ENCODE data around the gene STX17. TPM values are rescaled to one million over a fixed set of nuclear protein-coding genes. Genes with fewer than 3 reads are reported as not detected.

Gene STX17
- total RNA-seq, 1 donor from 2014 or later = 18.3 TPM

DNA sequence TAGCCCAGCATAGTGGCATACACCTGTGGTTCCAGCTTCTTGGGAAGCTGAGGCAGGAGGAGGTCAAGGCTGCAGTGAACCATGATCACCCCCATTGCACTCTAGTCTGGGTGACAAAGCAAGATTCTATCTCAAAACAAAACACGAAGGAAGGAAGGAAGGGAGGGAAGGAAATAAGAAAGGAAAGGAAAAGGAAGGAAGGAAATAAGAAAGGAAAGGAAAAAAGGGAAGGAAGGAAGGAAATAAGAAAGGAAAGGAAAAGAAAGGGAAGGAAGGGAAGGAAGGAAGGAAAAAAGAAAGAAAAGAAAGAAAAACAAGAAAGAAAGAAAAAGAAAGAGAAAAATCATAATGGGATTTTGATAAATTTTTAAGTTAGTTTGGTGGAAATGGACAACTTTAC lies 3.1 kb upstream of the STX17 start:
- H3K27ac ChIP-seq (ENCODE audit: low read depth, low read length) = no peak overlapping the region
- no peaks in the 10 kb centered on the region for H3K27me3 ChIP-seq (ENCODE audit: control insufficient read depth in 3 of 3, insufficient read depth in 3 of 3, low read length in 3 of 3)
- no peak overlapping the region for H3K9ac ChIP-seq (ENCODE audit: low read depth in 1 of 3, low read length in 3 of 3)
- H3K4me3 ChIP-seq (ENCODE audit: low read length in 3 of 3) = no peak overlapping the region
- H3K4me1 ChIP-seq (ENCODE audit: control insufficient read depth in 3 of 3, insufficient read depth in 3 of 3, low read length in 3 of 3) = peaks cover 3 to 13% (median 11%) of the 10 kb centered on the region in 3 donors
- H3K36me3 ChIP-seq (ENCODE audit: control insufficient read depth in 3 of 3, insufficient read depth in 3 of 3, low read length in 3 of 3) = no peaks in the 10 kb centered on the region
- H3K9me3 ChIP-seq (ENCODE audit: control insufficient read depth in 3 of 3, low read length in 3 of 3) = no peaks in the 10 kb centered on the region

DNA sequence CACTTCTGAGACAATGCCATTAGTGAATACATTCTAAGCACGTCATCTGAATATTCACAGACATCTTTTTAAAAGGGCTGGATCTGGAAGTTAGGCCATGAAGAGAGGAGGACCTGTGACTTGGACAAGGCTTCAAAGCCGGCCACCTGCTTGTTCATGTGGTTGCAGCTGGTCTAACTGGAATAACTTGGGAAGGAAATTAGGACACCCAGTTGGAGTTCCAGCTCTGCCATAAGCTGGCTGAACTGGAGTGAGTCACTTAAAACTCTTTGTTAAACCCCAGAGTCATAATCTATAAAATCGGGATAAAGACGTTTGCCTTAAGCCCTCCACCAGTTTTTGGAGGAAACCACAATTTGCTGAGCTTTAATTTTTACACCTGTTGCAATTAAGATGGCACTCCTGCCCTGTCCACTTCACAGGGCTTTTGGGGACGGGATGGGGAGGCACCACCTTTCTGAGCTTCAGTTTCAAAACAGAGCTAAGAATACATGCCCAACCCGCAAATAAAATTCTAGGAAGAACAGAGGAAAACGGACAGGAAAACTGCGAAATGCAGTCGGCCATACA lies 536 bp upstream of the STX17 start:
- peaks cover 3 to 13% (median 12%) of the 10 kb centered on the region in 3 donors for H3K4me1 ChIP-seq (ENCODE audit: control insufficient read depth in 3 of 3, insufficient read depth in 3 of 3, low read length in 3 of 3)
- H3K27me3 ChIP-seq (ENCODE audit: control insufficient read depth in 3 of 3, insufficient read depth in 3 of 3, low read length in 3 of 3) = no peaks in the 10 kb centered on the region
- no peaks in the 10 kb centered on the region for H3K36me3 ChIP-seq (ENCODE audit: control insufficient read depth in 3 of 3, insufficient read depth in 3 of 3, low read length in 3 of 3)
- peak overlapping the region; percentile 48 to 97 (median 77) for H3K9ac ChIP-seq (ENCODE audit: low read depth in 1 of 3, low read length in 3 of 3)
- no peaks in the 10 kb centered on the region for H3K9me3 ChIP-seq (ENCODE audit: control insufficient read depth in 3 of 3, low read length in 3 of 3)
- H3K4me3 ChIP-seq (ENCODE audit: low read length in 3 of 3) = peak overlapping the region; percentile 82 to 95 (median 88)
- peak overlapping the region; percentile 25 for H3K27ac ChIP-seq (ENCODE audit: low read depth, low read length)

DNA sequence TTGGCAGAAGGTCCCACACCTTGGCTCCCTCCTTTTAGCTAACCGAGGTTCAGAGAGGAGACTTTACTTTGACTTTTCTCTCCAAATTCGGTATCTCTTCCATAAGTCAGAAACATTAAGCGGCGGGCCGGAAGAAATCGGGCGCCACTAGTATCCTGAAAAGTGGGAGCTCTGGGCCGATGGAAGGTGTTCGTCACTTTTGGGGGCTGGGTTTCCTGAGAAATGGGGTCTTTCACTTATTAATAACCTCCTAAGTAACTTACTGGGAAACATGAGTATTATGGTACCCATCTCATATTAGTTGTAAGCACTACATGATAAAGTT lies 716 bp downstream of the STX17 start:
- Histone ChIP-seq H3K27ac (ENCODE audit: low read depth, low read length) (peak overlapping the region; percentile 95), H3K4me3 (ENCODE audit: low read length in 3 of 3) (peak overlapping the region; percentile 88 to 95 (median 91)), H3K9ac (ENCODE audit: low read depth in 1 of 3, low read length in 3 of 3) (peak overlapping the region; percentile 94 to 98 (median 97))

DNA sequence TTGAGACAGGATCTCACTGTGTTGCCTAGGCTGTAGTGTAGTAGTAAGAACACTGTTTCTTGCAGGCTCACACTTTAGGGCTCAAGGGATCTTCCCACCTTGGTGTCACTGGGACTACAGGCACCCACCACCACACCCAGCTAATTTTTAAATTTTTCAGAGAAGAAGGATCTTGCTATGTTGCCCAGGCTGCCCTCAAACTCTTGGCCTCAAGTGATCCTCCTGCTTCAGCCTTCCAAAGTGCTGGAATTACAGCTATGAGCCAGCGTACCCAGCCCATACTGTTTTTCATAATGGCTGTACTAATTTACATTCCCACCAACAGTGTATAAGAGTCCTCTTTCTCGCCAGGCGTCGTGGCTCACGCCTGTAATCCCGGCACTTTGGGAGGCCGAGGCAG lies 5.1 kb downstream of the STX17 start:
- no peaks in the 10 kb centered on the region for H3K27me3 ChIP-seq (ENCODE audit: control insufficient read depth in 3 of 3, insufficient read depth in 3 of 3, low read length in 3 of 3)
- peaks cover 0 to 13% (median 12%) of the 10 kb centered on the region in 3 donors for H3K36me3 ChIP-seq (ENCODE audit: control insufficient read depth in 3 of 3, insufficient read depth in 3 of 3, low read length in 3 of 3)
- H3K4me1 ChIP-seq (ENCODE audit: control insufficient read depth in 3 of 3, insufficient read depth in 3 of 3, low read length in 3 of 3) = peaks cover 0 to 7% (median 6%) of the 10 kb centered on the region in 3 donors

More for the DNA sequence above, 716 bp downstream of the STX17 start:
- H3K9me3 ChIP-seq (ENCODE audit: control insufficient read depth in 3 of 3, low read length in 3 of 3) = no peaks in the 10 kb centered on the region
- peaks cover 3 to 13% (median 12%) of the 10 kb centered on the region in 3 donors for H3K4me1 ChIP-seq (ENCODE audit: control insufficient read depth in 3 of 3, insufficient read depth in 3 of 3, low read length in 3 of 3)
- H3K36me3 ChIP-seq (ENCODE audit: control insufficient read depth in 3 of 3, insufficient read depth in 3 of 3, low read length in 3 of 3) = no peaks in the 10 kb centered on the region
- H3K27me3 ChIP-seq (ENCODE audit: control insufficient read depth in 3 of 3, insufficient read depth in 3 of 3, low read length in 3 of 3) = no peaks in the 10 kb centered on the region

DNA sequence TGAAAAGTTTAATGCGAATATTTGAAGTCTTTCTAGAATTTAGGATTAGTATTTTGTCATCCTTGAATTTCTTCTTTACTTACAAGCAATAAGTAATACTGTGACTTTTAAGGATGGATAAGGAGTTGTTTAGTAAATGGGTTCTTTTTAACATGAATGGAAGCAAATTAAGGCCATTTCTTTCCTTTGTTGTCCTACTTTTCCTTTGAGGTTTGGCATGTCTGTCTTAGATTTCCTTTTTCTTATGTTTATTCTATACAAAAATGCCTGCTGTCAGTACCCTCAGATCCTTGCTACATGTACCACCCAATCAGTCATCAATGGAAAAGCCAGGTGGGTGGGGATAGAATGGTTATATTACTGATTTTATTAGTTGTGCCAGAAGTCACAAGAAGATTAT lies 10.2 kb downstream of the STX17 start:
- no peaks in the 10 kb centered on the region for H3K27me3 ChIP-seq (ENCODE audit: control insufficient read depth in 3 of 3, insufficient read depth in 3 of 3, low read length in 3 of 3)
- H3K4me3 ChIP-seq (ENCODE audit: low read length in 3 of 3) = no peak overlapping the region
- H3K27ac ChIP-seq (ENCODE audit: low read depth, low read length) = no peak overlapping the region
- H3K9me3 ChIP-seq (ENCODE audit: control insufficient read depth in 3 of 3, low read length in 3 of 3) = no peaks in the 10 kb centered on the region
- peaks cover 3 to 41% (median 34%) of the 10 kb centered on the region in 3 donors for H3K36me3 ChIP-seq (ENCODE audit: control insufficient read depth in 3 of 3, insufficient read depth in 3 of 3, low read length in 3 of 3)
- no peak overlapping the region for H3K9ac ChIP-seq (ENCODE audit: low read depth in 1 of 3, low read length in 3 of 3)
- H3K4me1 ChIP-seq (ENCODE audit: control insufficient read depth in 3 of 3, insufficient read depth in 3 of 3, low read length in 3 of 3) = no peaks in the 10 kb centered on the region

More for the DNA sequence above, 5.1 kb downstream of the STX17 start:
- no peak overlapping the region for H3K27ac ChIP-seq (ENCODE audit: low read depth, low read length)
- no peaks in the 10 kb centered on the region for H3K9me3 ChIP-seq (ENCODE audit: control insufficient read depth in 3 of 3, low read length in 3 of 3)
- H3K9ac ChIP-seq (ENCODE audit: low read depth in 1 of 3, low read length in 3 of 3) = no peak overlapping the region
- no peak overlapping the region for H3K4me3 ChIP-seq (ENCODE audit: low read length in 3 of 3)

DNA sequence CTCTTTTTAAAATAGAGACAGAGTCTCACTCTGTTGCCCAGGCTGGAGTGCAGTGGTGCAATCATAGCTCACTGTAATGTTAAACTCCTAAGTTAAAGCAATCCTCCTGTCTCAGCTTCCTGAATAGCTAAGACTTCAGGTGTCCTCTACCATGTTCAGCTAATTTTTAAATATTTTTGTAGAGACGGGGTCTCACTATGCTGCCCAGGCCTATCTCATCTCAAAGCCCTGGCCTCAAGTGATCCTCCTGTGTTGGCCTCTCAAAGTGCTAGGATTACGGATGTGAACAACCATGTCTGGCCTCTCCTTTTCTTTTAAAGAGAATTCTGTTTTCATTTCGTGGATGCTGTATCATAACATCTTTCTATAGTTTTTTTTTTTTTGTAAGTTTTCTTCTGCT lies 11.7 kb downstream of the STX17 start:
- Histone ChIP-seq H3K36me3 (ENCODE audit: control insufficient read depth in 3 of 3, insufficient read depth in 3 of 3, low read length in 3 of 3) (peaks cover 5 to 49% (median 41%) of the 10 kb centered on the region in 3 donors), H3K4me1 (ENCODE audit: control insufficient read depth in 3 of 3, insufficient read depth in 3 of 3, low read length in 3 of 3) (no peaks in the 10 kb centered on the region), H3K9ac (ENCODE audit: low read depth in 1 of 3, low read length in 3 of 3) (no peak overlapping the region), H3K27ac (ENCODE audit: low read depth, low read length) (no peak overlapping the region), H3K27me3 (ENCODE audit: control insufficient read depth in 3 of 3, insufficient read depth in 3 of 3, low read length in 3 of 3) (no peaks in the 10 kb centered on the region), H3K4me3 (ENCODE audit: low read length in 3 of 3) (no peak overlapping the region), H3K9me3 (ENCODE audit: control insufficient read depth in 3 of 3, low read length in 3 of 3) (no peaks in the 10 kb centered on the region)

DNA sequence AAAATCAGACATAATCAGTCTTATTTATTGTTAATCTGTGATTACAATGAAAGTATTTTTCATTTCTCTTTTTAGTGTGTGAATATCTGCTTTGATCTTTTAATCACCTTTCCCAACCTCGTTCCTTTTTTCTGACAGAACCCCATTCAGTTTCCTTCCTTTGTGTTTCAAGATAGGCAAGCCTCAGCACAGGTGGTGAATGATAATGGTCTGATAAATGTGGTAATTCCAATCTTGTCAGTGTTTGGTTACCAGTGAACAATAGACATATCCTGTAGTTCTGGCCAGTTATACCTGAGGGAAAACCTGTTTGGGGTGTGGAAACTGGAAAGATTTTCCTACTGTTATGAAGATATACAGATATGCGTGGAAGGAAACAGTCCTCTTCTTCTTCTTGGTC lies 13.5 kb downstream of the STX17 start:
- H3K36me3 ChIP-seq (ENCODE audit: control insufficient read depth in 3 of 3, insufficient read depth in 3 of 3, low read length in 3 of 3) = peaks cover 5 to 49% (median 49%) of the 10 kb centered on the region in 3 donors
- H3K9ac ChIP-seq (ENCODE audit: low read depth in 1 of 3, low read length in 3 of 3) = no peak overlapping the region

DNA sequence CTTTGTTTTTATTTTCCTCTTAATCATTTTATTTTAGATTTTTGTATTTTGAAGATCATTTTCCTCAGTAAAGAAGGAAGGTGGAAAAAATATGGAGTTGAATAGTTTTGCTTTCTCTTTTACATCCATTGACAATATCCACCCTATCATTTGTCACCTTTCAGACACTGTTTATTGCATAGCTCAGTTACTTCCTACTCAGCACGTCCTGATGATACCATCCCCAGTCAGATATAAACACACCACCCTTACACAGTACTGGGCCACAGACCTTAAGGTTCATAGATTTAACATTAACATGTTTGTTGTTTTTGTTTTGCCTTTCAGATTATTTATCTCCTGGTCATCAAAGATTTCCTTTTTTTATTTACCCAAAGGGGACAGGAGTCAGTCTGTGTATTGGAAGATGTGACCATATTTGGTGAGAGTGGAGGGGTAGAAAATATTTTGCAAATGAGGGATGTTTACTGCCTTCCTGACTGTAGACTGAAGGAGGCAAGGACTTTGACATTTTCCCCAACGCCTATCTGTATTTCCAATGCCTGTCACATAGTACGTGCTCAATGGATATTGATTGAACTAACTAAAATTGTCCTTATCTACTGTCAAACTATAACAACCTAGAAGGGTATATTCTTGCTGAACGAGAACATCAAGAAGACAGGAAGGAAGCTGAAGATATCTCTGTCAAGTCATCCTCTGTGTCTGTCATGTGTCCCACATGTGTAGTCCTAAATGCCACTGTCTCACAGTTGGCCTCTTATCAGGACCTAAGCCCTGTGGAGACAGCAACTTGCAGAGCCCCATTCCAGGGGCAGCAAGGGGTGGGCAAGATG lies 15.6 kb downstream of the STX17 start:
- Histone ChIP-seq H3K9ac (ENCODE audit: low read depth in 1 of 3, low read length in 3 of 3) (no peak overlapping the region), H3K27ac (ENCODE audit: low read depth, low read length) (no peak overlapping the region), H3K27me3 (ENCODE audit: control insufficient read depth in 3 of 3, insufficient read depth in 3 of 3, low read length in 3 of 3) (no peaks in the 10 kb centered on the region), H3K36me3 (ENCODE audit: control insufficient read depth in 3 of 3, insufficient read depth in 3 of 3, low read length in 3 of 3) (peaks cover 5 to 38% (median 37%) of the 10 kb centered on the region in 3 donors), H3K4me1 (ENCODE audit: control insufficient read depth in 3 of 3, insufficient read depth in 3 of 3, low read length in 3 of 3) (no peaks in the 10 kb centered on the region), H3K4me3 (ENCODE audit: low read length in 3 of 3) (no peak overlapping the region), H3K9me3 (ENCODE audit: control insufficient read depth in 3 of 3, low read length in 3 of 3) (peaks cover 0 to 2% (median 0%) of the 10 kb centered on the region in 3 donors)

More for the DNA sequence above, 13.5 kb downstream of the STX17 start:
- Histone ChIP-seq H3K27me3 (ENCODE audit: control insufficient read depth in 3 of 3, insufficient read depth in 3 of 3, low read length in 3 of 3) (no peaks in the 10 kb centered on the region), H3K4me1 (ENCODE audit: control insufficient read depth in 3 of 3, insufficient read depth in 3 of 3, low read length in 3 of 3) (no peaks in the 10 kb centered on the region), H3K27ac (ENCODE audit: low read depth, low read length) (no peak overlapping the region), H3K4me3 (ENCODE audit: low read length in 3 of 3) (no peak overlapping the region), H3K9me3 (ENCODE audit: control insufficient read depth in 3 of 3, low read length in 3 of 3) (no peaks in the 10 kb centered on the region)

DNA sequence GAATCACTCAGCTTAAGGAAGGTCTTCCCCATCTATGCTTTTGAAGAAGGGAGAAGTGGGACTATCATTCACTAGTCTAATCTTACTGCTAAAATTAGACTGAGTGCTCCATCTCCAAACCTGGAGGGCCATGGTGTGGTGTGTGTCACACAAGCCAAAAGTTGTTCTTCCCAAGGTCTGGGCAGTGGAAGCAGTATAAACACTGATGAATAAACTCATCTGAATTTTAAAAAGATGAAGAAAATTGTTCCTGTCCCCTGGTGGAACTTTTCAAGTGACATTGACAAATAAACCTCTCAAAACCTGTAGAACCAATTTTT lies 16.2 kb downstream of the STX17 start:
- H3K36me3 ChIP-seq (ENCODE audit: control insufficient read depth in 3 of 3, insufficient read depth in 3 of 3, low read length in 3 of 3) = peaks cover 5 to 32% (median 32%) of the 10 kb centered on the region in 3 donors
- H3K9ac ChIP-seq (ENCODE audit: low read depth in 1 of 3, low read length in 3 of 3) = no peak overlapping the region
- no peaks in the 10 kb centered on the region for H3K27me3 ChIP-seq (ENCODE audit: control insufficient read depth in 3 of 3, insufficient read depth in 3 of 3, low read length in 3 of 3)
- no peak overlapping the region for H3K27ac ChIP-seq (ENCODE audit: low read depth, low read length)
- H3K4me3 ChIP-seq (ENCODE audit: low read length in 3 of 3) = no peak overlapping the region
- peaks cover 0 to 2% (median 0%) of the 10 kb centered on the region in 3 donors for H3K9me3 ChIP-seq (ENCODE audit: control insufficient read depth in 3 of 3, low read length in 3 of 3)
- H3K4me1 ChIP-seq (ENCODE audit: control insufficient read depth in 3 of 3, insufficient read depth in 3 of 3, low read length in 3 of 3) = no peaks in the 10 kb centered on the region

DNA sequence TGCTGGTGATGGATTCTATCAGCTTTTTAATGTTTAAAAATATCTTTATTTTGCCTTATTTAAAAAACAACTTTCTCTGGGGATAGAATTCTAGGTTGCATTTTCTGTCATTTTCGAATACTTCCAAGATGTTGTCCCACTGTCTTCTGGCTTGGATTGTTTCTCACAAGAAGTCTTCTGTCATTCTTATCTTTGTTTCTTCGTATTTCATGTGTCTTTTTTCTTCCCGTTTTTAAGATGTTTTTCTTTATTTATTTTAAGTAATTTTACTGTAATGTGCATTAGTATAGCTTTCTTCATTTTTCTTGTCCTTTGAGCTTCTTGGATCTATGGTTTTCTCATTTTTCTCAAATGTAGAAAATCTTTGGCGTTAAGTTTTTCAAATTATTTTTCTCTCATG lies 19.1 kb downstream of the STX17 start:
- H3K9me3 ChIP-seq (ENCODE audit: control insufficient read depth in 3 of 3, low read length in 3 of 3) = peaks cover 0 to 2% (median 0%) of the 10 kb centered on the region in 3 donors
- H3K4me1 ChIP-seq (ENCODE audit: control insufficient read depth in 3 of 3, insufficient read depth in 3 of 3, low read length in 3 of 3) = no peaks in the 10 kb centered on the region
- H3K36me3 ChIP-seq (ENCODE audit: control insufficient read depth in 3 of 3, insufficient read depth in 3 of 3, low read length in 3 of 3) = peaks cover 2 to 18% (median 13%) of the 10 kb centered on the region in 3 donors
- H3K27ac ChIP-seq (ENCODE audit: low read depth, low read length) = no peak overlapping the region
- no peak overlapping the region for H3K4me3 ChIP-seq (ENCODE audit: low read length in 3 of 3)
- no peak overlapping the region for H3K9ac ChIP-seq (ENCODE audit: low read depth in 1 of 3, low read length in 3 of 3)
- H3K27me3 ChIP-seq (ENCODE audit: control insufficient read depth in 3 of 3, insufficient read depth in 3 of 3, low read length in 3 of 3) = no peaks in the 10 kb centered on the region

Measured in skeletal muscle tissue (tissue), 4 donors.